Superior temporal gyrus (tissue), 1 donor: Measurements from ENCODE around the gene EIF1AD.
"Not testable (repeated sequence)": the region's sequence is repeated elsewhere in the genome, so short reads cannot be mapped to it uniquely, and the experiment has no call there.

Source experiments
- DNase-seq: peaks from one replicate; pipeline ENCODE4 v3.0.0-alpha.2; 2016; ENCODE audit errors: extremely low spot score

EIF1AD gene

DNA sequence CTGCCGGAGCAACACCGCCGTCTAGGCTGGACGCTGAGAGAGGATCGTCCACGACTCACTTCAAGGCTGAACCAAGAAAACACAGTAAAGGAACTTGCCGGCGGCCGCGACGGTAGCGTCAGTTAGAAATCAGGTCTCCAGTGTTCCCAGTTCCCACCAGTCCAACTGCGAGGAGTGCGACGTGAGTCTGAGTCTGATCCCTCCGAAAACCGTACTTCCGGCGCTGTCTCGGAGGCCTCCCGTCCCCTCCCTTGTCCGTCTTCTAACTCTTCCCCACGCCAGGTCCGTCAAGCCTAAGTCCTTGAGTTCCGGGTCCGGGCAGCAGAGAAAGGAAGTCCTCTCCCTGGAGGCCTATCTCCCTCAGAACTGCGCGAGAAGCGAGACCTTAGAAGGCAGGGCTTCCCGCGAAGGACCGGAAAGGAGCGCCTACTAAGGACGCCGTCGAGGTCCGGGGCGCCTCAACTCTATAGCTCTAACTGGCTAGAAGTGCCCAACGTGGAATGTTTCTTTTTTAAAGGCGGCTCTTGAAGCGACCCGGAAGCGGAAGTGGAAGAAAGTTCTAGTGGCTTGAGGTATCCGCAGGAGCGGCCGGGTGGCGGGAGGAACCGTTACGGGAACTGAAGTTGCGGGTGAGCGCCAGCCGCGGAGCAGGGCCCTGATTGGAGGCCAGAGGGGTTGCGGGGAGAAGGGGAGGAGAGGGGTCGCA is at the start of gene EIF1AD, which contains the start of gene BANF1:
TSS of gene EIF1AD (minus strand) at position 216 of the 706 bp plus-strand sequence. CDS start 1,768 bp downstream, outside the sequence.
TSS of gene BANF1 (plus strand) at position 562 of the 706 bp plus-strand sequence. CDS start 748 bp downstream, outside the sequence.
- peak; percentile 98 for DNase-seq

GRCh38 chr11:66051371-66051765 is 49.4 kb upstream of the EIF1AD start:
- no peak for DNase-seq

DNA sequence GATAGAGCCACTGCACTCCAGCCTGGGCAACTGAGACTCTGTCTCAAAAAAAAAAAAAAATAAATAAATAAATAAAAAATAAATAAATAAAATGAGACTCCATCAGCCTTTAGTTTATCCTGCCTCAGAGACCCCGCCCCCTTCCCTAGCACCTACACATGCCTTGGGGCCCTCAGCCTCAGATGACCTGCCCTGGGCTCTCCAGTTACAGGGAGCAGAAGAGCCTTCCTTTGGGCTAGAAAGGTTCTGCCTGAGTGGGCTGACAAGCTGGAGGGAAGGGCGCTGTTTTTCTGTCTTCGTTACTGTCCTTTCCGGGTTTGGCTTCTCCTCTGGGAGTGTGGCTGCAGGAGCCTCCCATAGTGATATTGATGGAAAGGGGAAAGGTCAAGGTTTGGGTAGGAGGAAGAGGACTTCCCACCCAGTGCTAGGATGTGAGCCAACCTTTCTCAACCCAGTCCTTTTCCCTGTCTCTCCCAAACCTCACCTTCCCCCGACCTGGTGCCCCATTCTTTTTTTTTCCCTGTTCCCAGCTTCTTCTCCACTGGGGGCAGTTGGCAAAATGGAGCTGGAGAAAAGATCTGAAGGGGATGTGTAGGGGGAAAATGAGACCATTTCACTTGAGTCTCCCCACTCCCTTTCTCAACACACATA is 48.7 kb upstream of the EIF1AD start:
- no peak for DNase-seq

DNA sequence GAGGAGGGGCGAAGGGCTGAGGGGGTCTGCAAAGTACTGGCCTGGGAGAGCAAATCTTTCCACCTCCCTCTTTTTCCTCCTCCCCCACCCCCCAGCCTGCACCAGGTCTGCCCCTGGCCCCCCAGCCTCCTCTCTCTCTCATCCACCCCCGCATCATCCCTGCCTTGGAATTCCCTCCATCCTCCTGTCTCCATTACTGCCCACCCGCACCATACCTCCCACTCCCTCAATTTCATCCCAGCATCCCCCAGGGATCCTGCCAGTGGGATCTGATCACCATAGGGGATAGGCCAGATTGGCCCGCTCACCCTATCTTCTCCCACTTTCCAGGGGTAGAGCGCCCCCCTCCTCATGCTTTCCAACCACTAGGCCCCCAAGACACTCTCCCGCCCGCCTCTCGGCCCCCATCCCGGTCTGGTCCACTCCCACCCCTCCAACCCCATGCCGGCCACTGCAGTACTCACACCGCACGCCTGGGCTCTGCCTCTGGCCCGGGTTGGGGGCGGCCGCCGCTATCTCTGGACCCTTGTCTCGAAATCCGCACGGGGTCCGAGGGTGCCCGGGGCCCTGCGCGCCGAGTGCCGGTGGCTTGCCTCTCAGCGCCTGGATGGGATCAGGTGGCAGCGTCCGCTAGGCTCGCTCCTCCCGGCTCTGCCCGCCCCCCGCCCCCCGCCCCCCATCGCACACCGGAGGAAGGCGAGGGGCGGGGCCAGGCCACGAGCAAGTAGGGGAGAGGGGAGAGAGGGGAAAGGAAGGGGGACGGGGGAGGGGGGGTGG is 46.8 kb upstream of the EIF1AD start, which contains the start of gene GAL3ST3:
TSS of gene GAL3ST3 (minus strand) at position 615 of the 777 bp plus-strand sequence. CDS start 3,746 bp downstream, outside the sequence.
- no peak for DNase-seq

GRCh38 chr11:66047541-66048365 is 45.8 kb upstream of the EIF1AD start:
- DNase-seq = no peak

DNA sequence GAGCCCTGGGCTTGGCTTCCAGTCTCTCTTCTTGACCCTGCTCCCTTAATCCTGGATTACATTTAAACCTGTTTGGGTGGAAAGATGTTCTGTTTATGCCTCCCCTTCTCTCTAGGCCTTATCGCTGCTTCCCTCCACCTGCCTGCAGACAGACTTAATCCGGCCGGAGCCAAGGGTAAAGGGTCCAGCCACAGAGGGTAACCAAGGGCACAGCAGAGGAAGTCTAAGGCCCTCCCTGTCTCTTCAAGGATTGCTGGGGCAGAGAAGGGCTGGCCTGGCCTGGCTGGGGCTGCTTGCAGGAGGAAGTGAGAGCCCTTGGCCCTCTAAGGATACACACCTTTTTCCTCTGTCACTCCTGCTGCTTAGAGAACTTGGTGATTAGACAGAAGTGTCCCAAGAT is 44.9 kb upstream of the EIF1AD start:
- DNase-seq = no peak

GRCh38 chr11:66045177-66045639 is 43.3 kb upstream of the EIF1AD start:
- DNase-seq = peak; percentile 83

DNA sequence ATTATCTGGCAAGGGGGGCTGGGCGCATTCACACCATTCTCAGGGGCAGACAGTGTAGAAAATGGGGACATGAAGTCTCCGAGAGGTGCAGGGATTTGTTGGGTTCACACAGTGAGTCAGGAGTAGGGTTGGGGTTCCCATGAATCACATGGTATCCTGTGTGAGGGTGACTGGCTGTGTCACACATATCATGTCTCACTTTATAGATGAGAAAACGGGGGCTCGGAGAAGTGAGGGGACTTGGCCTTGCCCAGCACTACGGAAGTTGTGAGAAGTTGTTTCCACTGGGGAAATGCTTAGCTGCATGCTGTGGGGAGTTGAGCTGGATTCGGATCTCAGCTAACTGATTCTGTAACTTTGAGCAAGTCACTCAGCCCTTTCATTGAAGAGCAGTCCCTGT is 42.8 kb upstream of the EIF1AD start:
- DNase-seq = no peak

- DNase-seq = no peak
Observed at GRCh38 chr11:66042996-66043906, 41.3 kb upstream of the EIF1AD start.

GRCh38 chr11:66042227-66042995 is 40.5 kb upstream of the EIF1AD start:
- DNase-seq = no peak

GRCh38 chr11:66039765-66040164 is 37.8 kb upstream of the EIF1AD start:
- no peak for DNase-seq

- DNase-seq = no peak
Observed at GRCh38 chr11:66037327-66037726, 35.4 kb upstream of the EIF1AD start.

DNA sequence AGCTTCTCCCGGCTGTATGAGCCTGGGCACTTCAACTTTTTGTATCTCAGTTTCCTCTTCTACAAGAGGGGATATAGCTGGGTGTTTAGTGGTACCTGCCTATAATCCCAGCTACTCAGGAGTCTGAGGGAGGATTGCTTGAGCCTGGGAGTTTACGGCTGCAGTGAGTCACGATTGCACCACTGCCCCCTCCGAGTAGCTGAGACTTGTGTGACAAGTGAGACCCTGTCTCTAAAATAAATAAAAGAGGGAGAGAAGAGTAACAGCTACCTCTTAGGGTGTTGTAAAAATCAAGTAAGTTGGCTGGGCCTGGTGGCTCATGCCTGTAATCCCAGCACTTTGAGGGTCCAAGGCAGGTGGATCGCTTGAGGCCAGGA is 34.4 kb upstream of the EIF1AD start:
- DNase-seq = no peak

- no peak for DNase-seq
Observed at GRCh38 chr11:66035653-66036333, 33.8 kb upstream of the EIF1AD start.

GRCh38 chr11:66032957-66033735 is 31.2 kb upstream of the EIF1AD start:
- no peak for DNase-seq

GRCh38 chr11:66026017-66026529 is 24.1 kb upstream of the EIF1AD start, which contains the start of gene CATSPER1:
TSS of gene CATSPER1 (minus strand) at chr11:66026479. CDS start at chr11:66026379, 100 bp downstream.
- no peak for DNase-seq

GRCh38 chr11:66023186-66023440 is 21.2 kb upstream of the EIF1AD start:
- DNase-seq = not testable (repeated sequence)
